CD4-positive, alpha-beta T cell (primary cell): ENCODE data around the gene ETNK2. TPM values are rescaled to one million over a fixed set of nuclear protein-coding genes. Genes with fewer than 3 reads are reported as not detected.

Source experiments
- ATAC-seq: fragments of 200-7000 bp; cut with Tn5 transposase; one replicate; pipeline ENCODE4 v1.10.0; 2022; ENCODE audit warnings: mild to moderate bottlenecking; ENCODE audit not compliant: poor library complexity
- CTCF ChIA-PET: fragments of 350-600 bp; sonication (Branson Sonifier 250); formaldehyde crosslinking; loops from one replicate; lab custom pipeline; 2021; ENCODE audit warnings: antibody characterized with exemption, inconsistent platforms; lab: Charles Lee
- POLR2A ChIA-PET: fragments of 350-600 bp; sonication (Branson Sonifier 250); formaldehyde crosslinking; loops from one replicate; lab custom pipeline; 2021; ENCODE audit warnings: antibody characterized with exemption, inconsistent platforms; lab: Charles Lee
- DNase-seq, 14 experiments: peaks; one replicate each; pipeline ENCODE4 v3.0.0-alpha.2; 2013 to 2020; ENCODE audit warnings: mixed read lengths in 2 of 14
- H3K27ac ChIP-seq, 2 donors: one replicate each; pipeline versions ENCODE4 v1.5.1 to v1.7.0; 2013; ENCODE audit warnings: low read length in 2 of 2, low read depth in 1 of 2, mild to moderate bottlenecking in 1 of 2
- H3K27me3 ChIP-seq, 2 experiments: 1 replicate in 1 of 2; 2 replicates in 1 of 2; pipeline versions ENCODE4 v1.6.1 to v1.7.0; 2013; ENCODE audit warnings: low read length in 2 of 2, control low read depth in 1 of 2, mild to moderate bottlenecking in 1 of 2, moderate library complexity in 1 of 2; ENCODE audit not compliant: insufficient read depth in 2 of 2, control insufficient read depth in 1 of 2
- H3K36me3 ChIP-seq: one replicate; pipeline ENCODE4 v1.6.1; 2013; ENCODE audit warnings: low read length, control low read depth; ENCODE audit not compliant: insufficient read depth
- H3K4me1 ChIP-seq: one replicate; pipeline ENCODE4 v1.6.1; 2013; ENCODE audit warnings: low read length, control low read depth; ENCODE audit not compliant: insufficient read depth
- H3K4me3 ChIP-seq: one replicate; pipeline ENCODE4 v1.5.1; 2013; ENCODE audit warnings: mild to moderate bottlenecking, low read length, moderate library complexity
- H3K9me3 ChIP-seq, 2 experiments: 1 replicate in 1 of 2; 2 replicates in 1 of 2; pipeline versions ENCODE4 v1.6.1 to v1.7.0; 2013; ENCODE audit warnings: low read length in 2 of 2, mild to moderate bottlenecking in 2 of 2, control low read depth in 1 of 2, moderate library complexity in 1 of 2; ENCODE audit not compliant: control insufficient read depth in 1 of 2, insufficient read depth in 1 of 2
- H3K27ac Mint-ChIP-seq: one replicate; pipeline ENCODE4 v1.8.0; 2020; ENCODE audit warnings: mixed read lengths
- H3K27me3 Mint-ChIP-seq: one replicate; pipeline ENCODE4 v1.8.0; 2021; ENCODE audit warnings: mixed read lengths
- H3K36me3 Mint-ChIP-seq: one replicate; pipeline ENCODE4 v1.8.0; 2021; ENCODE audit warnings: low read depth, mixed read lengths
- H3K4me1 Mint-ChIP-seq: one replicate; pipeline ENCODE4 v1.8.0; 2021; ENCODE audit warnings: low read depth, mixed read lengths
- H3K4me3 Mint-ChIP-seq: one replicate; pipeline ENCODE4 v1.8.0; 2020; ENCODE audit warnings: mild to moderate bottlenecking, mixed read lengths
- H3K9me3 Mint-ChIP-seq: one replicate; pipeline ENCODE4 v1.8.0; 2020; ENCODE audit warnings: mixed read lengths
- CTCF ChIP-seq: fragments of 200-600 bp; IDR thresholded peaks from one replicate; pipeline ENCODE4 v1.8.0; 2022; ENCODE audit warnings: antibody characterized with exemption, mild to moderate bottlenecking
- intact Hi-C, 2 experiments: fragments of 100-400 bp; cut with DNase I in 1 of 2; cut with micrococcal nuclease in 1 of 2; formaldehyde crosslinking; loops; one replicate each; pipeline versions ENCODE4 v1.15.1 to v1.9.0; 2023 to 2025; cut with DNase I, micrococcal nuclease
- total RNA-seq, 174 experiments: library from RNA in 2 of 174; stranded (reverse) in 2 of 174; gene quantifications; one replicate each; pipeline ENCODE4 v1.2.3 and lab custom pipeline; 2021 to 2026

Gene ETNK2
- total RNA-seq, 2 experiments from 2014 or later = 11.7 to 12.9 TPM

GRCh38 chr1:204141131-204141530, 10.7 kb downstream of the ETNK2 start:
- H3K9me3 ChIP-seq = no peaks in the 10 kb centered on the region
- no peaks in the 10 kb centered on the region for H3K27me3 Mint-ChIP-seq
- DNase-seq = no peak
- H3K36me3 Mint-ChIP-seq = peaks cover 9% of the 10 kb centered on the region
- no peak overlapping the region for H3K4me3 Mint-ChIP-seq
- no peak overlapping the region for H3K27ac ChIP-seq
- CTCF ChIA-PET = no interaction called here
- no peaks in the 10 kb centered on the region for H3K27me3 ChIP-seq
- H3K4me1 Mint-ChIP-seq = no peaks in the 10 kb centered on the region
- H3K36me3 ChIP-seq = peaks cover 3% of the 10 kb centered on the region
- no peak for TF ChIP-seq CTCF
- POLR2A ChIA-PET = no interaction called here
- H3K4me3 ChIP-seq = no peak overlapping the region
- ATAC-seq = no peak
- no peaks in the 10 kb centered on the region for H3K4me1 ChIP-seq
- no peaks in the 10 kb centered on the region for H3K9me3 Mint-ChIP-seq
- H3K27ac Mint-ChIP-seq = no peak overlapping the region
- intact Hi-C loops = no loop called here

- no peaks in the 10 kb centered on the region for H3K4me1 ChIP-seq
- ChIA-PET CTCF (no interaction called here), POLR2A (no interaction called here)
- ATAC-seq = no peak
- Mint-ChIP-seq H3K9me3 (no peaks in the 10 kb centered on the region), H3K4me3 (no peak overlapping the region), H3K27ac (no peak overlapping the region), H3K36me3 (peaks cover 9% of the 10 kb centered on the region), H3K27me3 (no peaks in the 10 kb centered on the region), H3K4me1 (no peaks in the 10 kb centered on the region)
- no peak overlapping the region for H3K27ac ChIP-seq
- no peaks in the 10 kb centered on the region for H3K9me3 ChIP-seq
- intact Hi-C loops = no loop called here
- H3K27me3 ChIP-seq = no peaks in the 10 kb centered on the region
- no peak for DNase-seq
- peaks cover 3% of the 10 kb centered on the region for H3K36me3 ChIP-seq
- no peak overlapping the region for H3K4me3 ChIP-seq
- no peak for TF ChIP-seq CTCF
Observed at GRCh38 chr1:204139952-204140351, 11.9 kb downstream of the ETNK2 start.

- no peak for TF ChIP-seq CTCF
- POLR2A ChIA-PET = no interaction called here
Observed at GRCh38 chr1:204139088-204139487, 12.8 kb downstream of the ETNK2 start.

More at GRCh38 chr1:204139088-204139487, 12.8 kb downstream of the ETNK2 start:
- H3K4me1 ChIP-seq = no peaks in the 10 kb centered on the region
- H3K27ac Mint-ChIP-seq = no peak overlapping the region
- H3K9me3 Mint-ChIP-seq = no peaks in the 10 kb centered on the region
- H3K27ac ChIP-seq = no peak overlapping the region
- intact Hi-C loops = no loop called here
- DNase-seq (no peak), ATAC-seq (no peak)
- CTCF ChIA-PET = interaction anchor here (0.7 kb wide), 1 partner anchor 39 kb away, joined by 4 read pairs; no protein-coding TSS in a partner anchor
- no peaks in the 10 kb centered on the region for H3K27me3 ChIP-seq
- H3K9me3 ChIP-seq = no peaks in the 10 kb centered on the region
- H3K4me3 ChIP-seq = no peak overlapping the region
- peaks cover 9% of the 10 kb centered on the region for H3K36me3 Mint-ChIP-seq
- H3K4me3 Mint-ChIP-seq = no peak overlapping the region
- no peaks in the 10 kb centered on the region for H3K27me3 Mint-ChIP-seq
- H3K4me1 Mint-ChIP-seq = no peaks in the 10 kb centered on the region
- H3K36me3 ChIP-seq = peaks cover 3% of the 10 kb centered on the region
